GM12878 (cell line): ENCODE measurements around the gene ALDH1L2. TPM values are rescaled to one million over a fixed set of nuclear protein-coding genes. Genes with fewer than 3 reads are reported as not detected.

Experiments used
- ATAC-seq: fragments of 200-7000 bp; cut with Tn5 transposase; 3 replicates; pipeline ENCODE4 v1.9.1; 2020; ENCODE audit warnings: mild to moderate bottlenecking, moderate library complexity
- BruUV-seq: library from RNA; stranded (reverse); fragments of 400-500 nt; replicated peaks from 2 replicates; lab custom pipeline; 2021; lab: Mats Ljungman, UMichigan
- CTCF ChIA-PET: fragments of 300-600 bp; sonication (Branson Sonifier 250); formaldehyde crosslinking; extraction: SDS; loops from one replicate; lab custom pipeline; 2021; ENCODE audit warnings: inconsistent platforms; lab: Yijun Ruan, JAX
- POLR2A ChIA-PET: fragments of 350-600 bp; formaldehyde crosslinking; extraction: SDS; loops from one replicate; lab custom pipeline; 2021; ENCODE audit warnings: inconsistent platforms; lab: Charles Lee
- RAD21 ChIA-PET: fragments of 300-600 bp; sonication (Branson Sonifier 250); formaldehyde crosslinking; loops from one replicate; lab custom pipeline; 2023; ENCODE audit warnings: antibody characterized with exemption; ENCODE audit not compliant: unreplicated experiment; lab: Charles Lee
- SMC1A ChIA-PET: fragments of 300-600 bp; sonication (Branson Sonifier 250); formaldehyde crosslinking; loops from one replicate; lab custom pipeline; 2023; ENCODE audit not compliant: unreplicated experiment, uncharacterized antibody; lab: Charles Lee
- DNase-seq: peaks from one replicate; pipeline ENCODE4 v3.0.0-alpha.2; 2011; ENCODE audit warnings: low read depth, low spot score
- FAIRE-seq: peaks from 3 replicates; lab custom pipeline; 2011; peaks lifted over from hg19 to GRCh38; lab: Jason Lieb, UNC
- H2AFZ ChIP-seq: 2 replicates; pipeline ENCODE4 v1.6.0; 2011; ENCODE audit warnings: low read depth, low read length, control low read depth; ENCODE audit not compliant: control insufficient read depth
- H3K27ac ChIP-seq: 2 replicates; pipeline ENCODE4 v1.5.1; 2011; ENCODE audit warnings: control low read depth; ENCODE audit not compliant: control insufficient read depth, insufficient read depth
- H3K27me3 ChIP-seq, 2 experiments: replicated peaks in 1 of 2; 2 replicates each; pipeline versions ENCODE4 v1.6.0 to v1.6.1; 2011; ENCODE audit warnings: low read length in 1 of 2; ENCODE audit not compliant: control insufficient read depth in 2 of 2, insufficient read depth in 2 of 2
- H3K36me3 ChIP-seq, 2 experiments: 2 replicates each; pipeline ENCODE4 v1.5.1; 2011; ENCODE audit warnings: low read length in 1 of 2; ENCODE audit not compliant: control insufficient read depth in 2 of 2, insufficient read depth in 2 of 2
- H3K4me1 ChIP-seq: 2 replicates; pipeline ENCODE4 v1.6.1; 2011; ENCODE audit warnings: mild to moderate bottlenecking, low read length, moderate library complexity, mixed read lengths; ENCODE audit not compliant: control insufficient read depth, insufficient read depth
- H3K4me2 ChIP-seq: 2 replicates; pipeline ENCODE4 v1.6.0; 2011; ENCODE audit warnings: control low read depth; ENCODE audit not compliant: control insufficient read depth, insufficient read depth
- H3K4me3 ChIP-seq: fragments of 200-600 bp; sonication (generic); 2 replicates; pipeline ENCODE4 v1.5.1; 2016
- H3K79me2 ChIP-seq: 2 replicates; pipeline ENCODE4 v1.6.0; 2011; ENCODE audit warnings: low read length; ENCODE audit not compliant: control insufficient read depth, insufficient read depth
- H3K9ac ChIP-seq: 2 replicates; pipeline ENCODE4 v1.8.0; 2011; ENCODE audit warnings: low read length, control low read depth, mixed read lengths; ENCODE audit not compliant: control insufficient read depth, insufficient read depth
- H3K9me3 ChIP-seq: replicated peaks from 3 replicates; pipeline ENCODE4 v1.5.1; 2011; ENCODE audit warnings: mild to moderate bottlenecking, low read length; ENCODE audit not compliant: control insufficient read depth, insufficient read depth
- H4K20me1 ChIP-seq: 2 replicates; pipeline ENCODE4 v1.6.0; 2011; ENCODE audit not compliant: control insufficient read depth, insufficient read depth
- ATF3 ChIP-seq: IDR thresholded peaks from 2 replicates; pipeline ENCODE4 v1.6.1; 2011; ENCODE audit warnings: low read depth, mild to moderate bottlenecking, low read length, moderate library complexity, borderline replicate concordance; ENCODE audit errors: extremely low read depth
- CBFB ChIP-seq: IDR thresholded peaks from 2 replicates; pipeline ENCODE4 v1.6.1; 2016; ENCODE audit warnings: antibody characterized with exemption, low read depth
- E2F4 ChIP-seq: IDR thresholded peaks from 2 replicates; pipeline ENCODE4 v1.6.1; 2012; ENCODE audit warnings: low read depth, low read length, improper control_type of control experiment
- FOXM1 ChIP-seq: IDR thresholded peaks from 2 replicates; pipeline ENCODE4 v1.6.1; 2012; ENCODE audit warnings: low read depth, mild to moderate bottlenecking, inconsistent platforms, low read length, moderate library complexity
- GATAD2B ChIP-seq: fragments of 450-650 bp; conservative IDR thresholded peaks from 2 replicates; pipeline ENCODE4 v1.6.1; 2017; ENCODE audit warnings: low read depth, mild to moderate bottlenecking, moderate library complexity
- HDAC6 ChIP-seq: fragments of 200-600 bp; sonication (generic); IDR thresholded peaks from one replicate; pipeline ENCODE4 v1.8.0; 2017; ENCODE audit warnings: antibody characterized with exemption; ENCODE audit not compliant: unreplicated experiment
- JUNB ChIP-seq: IDR thresholded peaks from 2 replicates; pipeline ENCODE4 v1.6.1; 2016; ENCODE audit warnings: antibody characterized with exemption, mild to moderate bottlenecking
- KDM1A ChIP-seq: fragments of 200-600 bp; sonication (generic); IDR thresholded peaks from 2 replicates; pipeline ENCODE4 v1.6.1; 2016; ENCODE audit warnings: borderline replicate concordance
- MLLT1 ChIP-seq: fragments of 450-650 bp; IDR thresholded peaks from 2 replicates; pipeline ENCODE4 v1.6.1; 2016; ENCODE audit warnings: mild to moderate bottlenecking
- NFXL1 ChIP-seq: fragments of 450-650 bp; IDR thresholded peaks from 2 replicates; pipeline ENCODE4 v1.6.1; 2017; ENCODE audit warnings: antibody characterized with exemption, mild to moderate bottlenecking, borderline replicate concordance
- PAX8 ChIP-seq: fragments of 450-650 bp; IDR thresholded peaks from 2 replicates; pipeline ENCODE4 v1.6.1; 2017; ENCODE audit warnings: mild to moderate bottlenecking, moderate library complexity
- PML ChIP-seq: IDR thresholded peaks from 2 replicates; pipeline ENCODE4 v1.6.1; 2012; ENCODE audit warnings: low read length, inconsistent platforms
- RBBP5 ChIP-seq: fragments of 200-600 bp; sonication (generic); conservative IDR thresholded peaks from 2 replicates; pipeline ENCODE4 v1.6.1; 2016
- SMC3 ChIP-seq: IDR thresholded peaks from 2 replicates; pipeline ENCODE4 v1.6.1; 2011; ENCODE audit warnings: low read length, improper control_type of control experiment, borderline replicate concordance
- SP1 ChIP-seq: IDR thresholded peaks from one replicate; pipeline ENCODE4 v1.6.1; 2011; ENCODE audit warnings: low read depth, low read length
- USF1 ChIP-seq: IDR thresholded peaks from 2 replicates; pipeline ENCODE4 v1.6.1; 2011; ENCODE audit warnings: borderline replicate concordance, low read depth, mild to moderate bottlenecking, moderate library complexity, mixed read lengths, low read length; ENCODE audit not compliant: insufficient read depth; ENCODE audit errors: extremely low read length
- YBX1 ChIP-seq: fragments of 450-650 bp; IDR thresholded peaks from 2 replicates; pipeline ENCODE4 v1.6.1; 2016; ENCODE audit warnings: antibody characterized with exemption
- WGBS: methylation state at CpG from one replicate; pipeline ENCODE4 v1.1.6; 2016; ENCODE audit warnings: low lambda C conversion rate; ENCODE audit not compliant: insufficient replicate concordance, insufficient coverage; ENCODE audit errors: missing lambda C conversion rate; 5-methylcytosine and 5-hydroxymethylcytosine counted together
- in situ Hi-C: fragments of 300-500 bp; cut with MboI; formaldehyde crosslinking; loops from 9 replicates; pipeline ENCODE4 v1.14.3; 2018; ENCODE audit warnings: mixed read lengths
- intact Hi-C: fragments of 100-400 bp; cut with micrococcal nuclease; formaldehyde crosslinking; loops from one replicate; pipeline ENCODE4 v1.14.2; 2022; ENCODE audit not compliant: unreplicated experiment
- polyA plus RNA-seq, 11 experiments: library from polyadenylated mRNA; depleted of rRNA in 4 of 11; unstranded in 6 of 11; stranded (reverse) in 5 of 11; fragments of >200 nt; fragmentation: Nextera tagmentation in 4 of 11; fragmentation: Illumina TruSeq in 1 of 11; extraction: Ambion mirVana in 4 of 11; extraction: Trizol in 1 of 11; gene quantifications; 1 replicate in 1 of 11; 2 replicates in 10 of 11; pipeline versions ENCODE4 v1.2.1 to v1.2.3, GENCODE V29; 2011 to 2016; ENCODE audit warnings: inconsistent platforms in 2 of 11, missing spikeins in 2 of 11, low read depth in 1 of 11
- total RNA-seq, 4 experiments: library from RNA; depleted of rRNA in 3 of 4; stranded (reverse); fragments of >200 nt in 3 of 4; fragmentation: Illumina TruSeq in 1 of 4; extraction: Trizol in 1 of 4; gene quantifications; 2 replicates each; pipeline versions ENCODE4 v1.2.1 to v1.2.3, GENCODE V29; 2013 to 2021

Gene ALDH1L2
- total and polyA plus RNA-seq, 10 of the 15 experiments (the other 5 are each of a cell fraction or from before 2014, with no cell fraction given): 0.15 to 13.7 (median 8.5) TPM

GRCh38 chr12:104997541-104997940, 86.7 kb downstream of the ALDH1L2 start (continued):
- TF ChIP-seq NFXL1 (no peak), SP1 (no peak), CBFB (no peak), PML (no peak), KDM1A (no peak), SMC3 (no peak), RBBP5 (no peak), E2F4 (no peak), FOXM1 (no peak), YBX1 (no peak), PAX8 (no peak), ATF3 (no peak), JUNB (no peak), HDAC6 (no peak)

GRCh38 chr12:104994336-104994735, 89.9 kb downstream of the ALDH1L2 start:
- BruUV-seq: no TSS peak
- H2AFZ ChIP-seq: no peak overlapping the region
- H3K79me2 ChIP-seq: peaks cover 13% of the 10 kb centered on the region
- H3K4me1 ChIP-seq: no peaks in the 10 kb centered on the region; the same call in 1 of the 2 replicates
- peaks cover 2% of the 10 kb centered on the region; the same call in 2 of the 3 replicates for H3K9me3 ChIP-seq
- no peak overlapping the region for H3K4me3 ChIP-seq
- H3K27me3 ChIP-seq: no peaks in the 10 kb centered on the region
- intact Hi-C loops (no loop called here), in situ Hi-C loops (no loop called here)
- no peak overlapping the region for H3K27ac ChIP-seq
- WGBS: 58% methylated on average over 3 of the region's 3 CpGs
- TF ChIP-seq GATAD2B (no peak), MLLT1 (no peak), USF1 (no peak)
- H3K4me2 ChIP-seq: no peak overlapping the region
- ATAC-seq (no peak), FAIRE-seq (no peak), DNase-seq (no peak)
- POLR2A ChIA-PET: no interaction called here
- RAD21 ChIA-PET: no interaction called here
- CTCF ChIA-PET: no interaction called here
- no peak overlapping the region for H3K9ac ChIP-seq
- peaks cover 10 to 43% of the 10 kb centered on the region in 2 experiments for H3K36me3 ChIP-seq
- SMC1A ChIA-PET: no interaction called here
- H4K20me1 ChIP-seq: no peaks in the 10 kb centered on the region
